H1 (cell line): Measurements from ENCODE around the gene MPST. TPM values are rescaled to one million over a fixed set of nuclear protein-coding genes. Genes with fewer than 3 reads are reported as not detected.

Experiments used
- CTCF ChIA-PET: fragments of 300-600 bp; sonication (Branson Sonifier 250); formaldehyde crosslinking; loops from one replicate; lab custom pipeline; 2021; ENCODE audit not compliant: partially characterized antibody; lab: Charles Lee
- POLR2A ChIA-PET: fragments of 300-600 bp; sonication (Branson Sonifier 250); formaldehyde crosslinking; loops from one replicate; lab custom pipeline; 2021; ENCODE audit warnings: inconsistent platforms; ENCODE audit not compliant: partially characterized antibody; lab: Charles Lee
- DNase-seq, 2 experiments: peaks; one replicate each; pipeline versions ENCODE4 v3.0.0 to v3.0.0-alpha.2; 2010 to 2022; ENCODE audit warnings: low spot score in 2 of 2, low read depth in 1 of 2, mixed read lengths in 1 of 2
- FAIRE-seq: peaks from 2 replicates; lab custom pipeline; 2011; peaks lifted over from hg19 to GRCh38; lab: Jason Lieb, UNC
- H2AFZ ChIP-seq: 2 replicates; pipeline ENCODE4 v1.8.1; 2012; ENCODE audit warnings: low read length, inconsistent platforms
- H2AK5ac ChIP-seq: 2 replicates; pipeline ENCODE4 v1.6.1; 2013; ENCODE audit warnings: low read depth, low read length
- H2BK120ac ChIP-seq: replicated peaks from 2 replicates; pipeline ENCODE3; 2013; ENCODE audit warnings: low read depth, low read length, inconsistent platforms
- H2BK12ac ChIP-seq: 2 replicates; pipeline ENCODE4 v1.6.1; 2013; ENCODE audit warnings: low read depth, low read length
- H2BK15ac ChIP-seq: 2 replicates; pipeline ENCODE4 v1.6.1; 2013; ENCODE audit warnings: low read length
- H2BK20ac ChIP-seq: 2 replicates; pipeline ENCODE4 v1.6.1; 2013; ENCODE audit warnings: low read length
- H2BK5ac ChIP-seq: 2 replicates; pipeline ENCODE4 v1.6.1; 2013; ENCODE audit warnings: low read depth, low read length
- H3K14ac ChIP-seq: 2 replicates; pipeline ENCODE4 v1.6.1; 2013; ENCODE audit warnings: inconsistent platforms; ENCODE audit not compliant: insufficient read length
- H3K18ac ChIP-seq: 2 replicates; pipeline ENCODE4 v1.6.1; 2013; ENCODE audit warnings: low read length; ENCODE audit errors: extremely low read depth
- H3K23ac ChIP-seq: 2 replicates; pipeline ENCODE4 v1.6.1; 2013; ENCODE audit warnings: inconsistent platforms; ENCODE audit not compliant: insufficient read length
- H3K23me2 ChIP-seq: 2 replicates; pipeline ENCODE4 v1.6.1; 2013; ENCODE audit warnings: low read depth, low read length
- H3K27ac ChIP-seq: 2 replicates; pipeline ENCODE4 v1.6.1; 2011; ENCODE audit warnings: low read depth, low read length, inconsistent platforms
- H3K27me3 ChIP-seq, 4 experiments: replicated peaks in 1 of 4; 1 replicate in 1 of 4; 2 replicates in 3 of 4; pipeline versions ENCODE4 v1.6.1 to v1.8.1; 2011 to 2013; ENCODE audit warnings: low read length in 3 of 4, mild to moderate bottlenecking in 3 of 4, inconsistent platforms in 2 of 4, mixed read lengths in 2 of 4, moderate library complexity in 1 of 4; ENCODE audit not compliant: control insufficient read depth in 3 of 4, insufficient read depth in 3 of 4; ENCODE audit errors: extremely low read depth in 1 of 4
- H3K36me3 ChIP-seq, 4 experiments: 2 replicates each; pipeline versions ENCODE4 v1.6.1 to v1.8.1; 2011 to 2013; ENCODE audit warnings: mild to moderate bottlenecking in 4 of 4, low read length in 3 of 4, moderate library complexity in 2 of 4, control low read depth in 1 of 4, inconsistent platforms in 1 of 4; ENCODE audit not compliant: insufficient read depth in 4 of 4, control insufficient read depth in 2 of 4
- H3K4ac ChIP-seq: replicated peaks from 2 replicates; pipeline ENCODE3; 2013; ENCODE audit warnings: low read length, low read depth, mixed read lengths, inconsistent platforms; ENCODE audit not compliant: insufficient read length
- H3K4me1 ChIP-seq, 4 experiments: replicated peaks in 1 of 4; 1 replicate in 1 of 4; 2 replicates in 3 of 4; pipeline versions ENCODE4 v1.6.1 to v1.8.1; 2011 to 2013; ENCODE audit warnings: low read length in 3 of 4, inconsistent platforms in 2 of 4, mixed read lengths in 1 of 4; ENCODE audit not compliant: insufficient read depth in 4 of 4, control insufficient read depth in 3 of 4
- H3K4me2 ChIP-seq, 2 experiments: 2 replicates each; pipeline versions ENCODE4 v1.6.1 to v1.8.1; 2011 to 2013; ENCODE audit warnings: low read depth in 2 of 2, low read length in 2 of 2, control low read depth in 1 of 2, inconsistent platforms in 1 of 2, mild to moderate bottlenecking in 1 of 2; ENCODE audit not compliant: insufficient read depth in 1 of 2
- H3K4me3 ChIP-seq, 4 experiments: fragments of 200-600, 300-600 bp in 1 of 4; sonication (generic), shearing (Covaris generic), sonication (Bioruptor Twin) in 1 of 4; 2 replicates each; pipeline versions ENCODE4 v1.5.1 to v1.8.1; 2011 to 2016; ENCODE audit warnings: low read length in 4 of 4, low read depth in 3 of 4, control low read depth in 2 of 4, inconsistent platforms in 2 of 4, mild to moderate bottlenecking in 2 of 4, mixed read lengths in 1 of 4, moderate library complexity in 1 of 4; ENCODE audit not compliant: insufficient read depth in 2 of 4; ENCODE audit errors: extremely low read depth in 1 of 4
- H3K56ac ChIP-seq: replicated peaks from 2 replicates; pipeline ENCODE3; 2013; ENCODE audit warnings: low read depth, mild to moderate bottlenecking, mixed read lengths, low read length, inconsistent platforms; ENCODE audit not compliant: insufficient read length
- H3K79me1 ChIP-seq: 2 replicates; pipeline ENCODE4 v1.6.1; 2013; ENCODE audit warnings: low read depth, low read length, control low read depth
- H3K79me2 ChIP-seq, 2 experiments: 2 replicates each; pipeline versions ENCODE4 v1.6.1 to v1.8.1; 2012 to 2013; ENCODE audit warnings: low read length in 2 of 2, mild to moderate bottlenecking in 2 of 2, inconsistent platforms in 1 of 2; ENCODE audit not compliant: insufficient read depth in 2 of 2, control insufficient read depth in 1 of 2
- H3K9ac ChIP-seq, 4 experiments: replicated peaks in 1 of 4; 1 replicate in 1 of 4; 2 replicates in 3 of 4; pipeline versions ENCODE4 v1.6.1 to v1.8.1; 2011 to 2013; ENCODE audit warnings: low read depth in 3 of 4, low read length in 3 of 4, control low read depth in 2 of 4, mild to moderate bottlenecking in 2 of 4, moderate library complexity in 2 of 4, inconsistent platforms in 1 of 4; ENCODE audit errors: extremely low read depth in 1 of 4
- H3K9me3 ChIP-seq, 2 experiments: 2 replicates each; pipeline versions ENCODE4 v1.6.1 to v1.8.1; 2012 to 2013; ENCODE audit warnings: mild to moderate bottlenecking in 2 of 2, moderate library complexity in 2 of 2, control low read depth in 1 of 2, inconsistent platforms in 1 of 2, low read depth in 1 of 2, low read length in 1 of 2, mixed read lengths in 1 of 2; ENCODE audit not compliant: insufficient read depth in 2 of 2
- H4K20me1 ChIP-seq, 2 experiments: replicated peaks in 1 of 2; 2 replicates each; pipeline versions ENCODE3 to v1.8.1; 2011 to 2013; ENCODE audit warnings: inconsistent platforms in 2 of 2, low read length in 2 of 2, mild to moderate bottlenecking in 1 of 2; ENCODE audit not compliant: insufficient read depth in 2 of 2, control insufficient read depth in 1 of 2
- H4K5ac ChIP-seq: 2 replicates; pipeline ENCODE4 v1.6.1; 2013; ENCODE audit warnings: low read length, low read depth, mixed read lengths, inconsistent platforms; ENCODE audit not compliant: insufficient read length
- H4K8ac ChIP-seq: 2 replicates; pipeline ENCODE4 v1.8.0; 2013; ENCODE audit warnings: mild to moderate bottlenecking, moderate library complexity, low read length, inconsistent platforms; ENCODE audit not compliant: insufficient read depth; ENCODE audit errors: extremely low read depth
- H4K91ac ChIP-seq: replicated peaks from 2 replicates; pipeline ENCODE3; 2013; ENCODE audit warnings: low read length, mixed read lengths, inconsistent platforms; ENCODE audit not compliant: insufficient read length
- ATF3 ChIP-seq: IDR thresholded peaks from 2 replicates; pipeline ENCODE4 v1.6.1; 2011; ENCODE audit warnings: low read depth, mild to moderate bottlenecking, low read length; ENCODE audit not compliant: insufficient read depth
- EZH2 ChIP-seq: fragments of 200-600 bp; sonication (generic); IDR thresholded peaks from 2 replicates; pipeline ENCODE4 v1.7.1; 2012; ENCODE audit warnings: low read depth, mild to moderate bottlenecking, moderate library complexity, low read length, inconsistent platforms; ENCODE audit not compliant: severe bottlenecking
- GABPA ChIP-seq: IDR thresholded peaks from 2 replicates; pipeline ENCODE4 v1.6.1; 2011; ENCODE audit warnings: mild to moderate bottlenecking, low read length, moderate library complexity, borderline replicate concordance; ENCODE audit not compliant: insufficient read depth
- HDAC6 ChIP-seq: IDR thresholded peaks from one replicate; pipeline ENCODE4 v1.7.1; 2012; ENCODE audit warnings: low read depth, mild to moderate bottlenecking, inconsistent platforms, low read length, moderate library complexity
- KDM1A ChIP-seq: fragments of 200-600, 300-600 bp; sonication (generic); IDR thresholded peaks from 2 replicates; pipeline ENCODE4 v1.7.1; 2016; ENCODE audit warnings: mild to moderate bottlenecking, low read length, borderline replicate concordance
- KDM4A ChIP-seq: IDR thresholded peaks from one replicate; pipeline ENCODE4 v1.7.1; 2012; ENCODE audit warnings: low read depth, mild to moderate bottlenecking, moderate library complexity, low read length, inconsistent platforms; ENCODE audit not compliant: severe bottlenecking
- KDM5A ChIP-seq: fragments of 200-600 bp; IDR thresholded peaks from 2 replicates; pipeline ENCODE4 v1.7.1; 2012; ENCODE audit warnings: mild to moderate bottlenecking, low read length, inconsistent platforms, mixed read lengths
- MAFK ChIP-seq: IDR thresholded peaks from 2 replicates; pipeline ENCODE4 v1.6.1; 2012; ENCODE audit warnings: low read depth, mild to moderate bottlenecking, improper control_type of control experiment, low read length
- SIN3A ChIP-seq, 2 experiments: IDR thresholded peaks in 1 of 2; conservative IDR thresholded peaks in 1 of 2; 2 replicates each; pipeline ENCODE4 v1.6.1; 2011 to 2012; ENCODE audit warnings: low read length in 2 of 2, improper control_type of control experiment in 1 of 2, low read depth in 1 of 2, mild to moderate bottlenecking in 1 of 2
- SP1 ChIP-seq: IDR thresholded peaks from 2 replicates; pipeline ENCODE4 v1.6.1; 2011; ENCODE audit warnings: low read depth, low read length
- TCF12 ChIP-seq: IDR thresholded peaks from 2 replicates; pipeline ENCODE4 v1.6.1; 2011; ENCODE audit warnings: low read depth, mild to moderate bottlenecking, low read length
- TEAD4 ChIP-seq: IDR thresholded peaks from 2 replicates; pipeline ENCODE4 v1.6.1; 2012; ENCODE audit warnings: low read depth, low read length, inconsistent platforms, mixed read lengths
- WGBS, 2 experiments: shearing (Covaris generic) in 1 of 2; methylation state at CpG; one replicate each; pipeline versions ENCODE4 v1.1.6 to v1.1.7; 2013 to 2015; ENCODE audit warnings: low lambda C conversion rate in 2 of 2, mixed read lengths in 2 of 2, inconsistent platforms in 1 of 2, low coverage in 1 of 2, missing lambda C conversion rate in 1 of 2; ENCODE audit not compliant: insufficient replicate concordance in 2 of 2, insufficient coverage in 1 of 2, insufficient read length in 1 of 2; ENCODE audit errors: extremely low coverage in 1 of 2, missing lambda C conversion rate in 1 of 2; 5-methylcytosine and 5-hydroxymethylcytosine counted together
- polyA plus RNA-seq, 7 experiments: library from polyadenylated mRNA; depleted of rRNA in 3 of 7; stranded (reverse) in 5 of 7; unstranded in 2 of 7; fragments of >200 nt in 5 of 7; fragments of 200-250 nt in 2 of 7; gene quantifications; 1 replicate in 5 of 7; 2 replicates in 1 of 7; 4 replicates in 1 of 7; pipeline versions ENCODE4 v1.2.1 to v1.2.3, GENCODE V29; 2011 to 2013; ENCODE audit warnings: missing spikeins in 2 of 7, mixed read lengths in 2 of 7
- total RNA-seq: library from RNA; stranded (reverse); fragmentation: NEBNext Ultra II Directional; extraction: Animal tissue kit (Norgen Biotek cat#: 25700); gene quantifications from 2 replicates; pipeline ENCODE4 v1.2.1, GENCODE V29; 2021

MPST gene
- total and polyA plus RNA-seq, 2 of the 8 experiments (the other 6 are each of a cell fraction or from before 2014, with no cell fraction given): 86.0 to 124 TPM

- FAIRE-seq (no peak), DNase-seq (no peak)
- H3K27me3 ChIP-seq: 0 out of 7 replicates have a peak, but pooled peaks cover 0 to 5% (median 0%) of the 10 kb centered on the region in 4 experiments
- no peak overlapping the region for H2BK20ac ChIP-seq
- H3K18ac ChIP-seq: no peak overlapping the region
- no peak overlapping the region for H3K56ac ChIP-seq
- ChIA-PET CTCF (interaction anchor here (1.0 to 1.7 kb wide), 6 partner anchors 8 to 165 kb away, joined by 3 to 6 read pairs (median 4); no protein-coding TSS in a partner anchor), POLR2A (interaction anchor here (0.6 to 1.8 kb wide), 3 partner anchors 13 to 20 kb away, joined by 3 read pairs; no protein-coding TSS in a partner anchor)
- H3K14ac ChIP-seq: no peak overlapping the region
- H2AK5ac ChIP-seq: no peak overlapping the region
- H3K23ac ChIP-seq: no peak overlapping the region
- H2BK15ac ChIP-seq: no peak overlapping the region
- H4K5ac ChIP-seq: no peak overlapping the region
- no peak overlapping the region for H3K4ac ChIP-seq
- no peak overlapping the region for H2BK120ac ChIP-seq
- no peaks in the 10 kb centered on the region for H3K79me2 ChIP-seq
- H3K4me3 ChIP-seq: no peak overlapping the region
- H4K91ac ChIP-seq: no peak overlapping the region
- H4K20me1 ChIP-seq: no peaks in the 10 kb centered on the region
- H2BK12ac ChIP-seq: peak overlapping the region; percentile 50; the same call in 1 of the 2 replicates
- no peaks in the 10 kb centered on the region for H3K36me3 ChIP-seq
- WGBS, 2 experiments: 93% methylated on average over 11 of the region's 11 CpGs; no CpG with 5 or more reads in 1 of the 2 experiments
- no peak overlapping the region for H3K27ac ChIP-seq
- no peaks in the 10 kb centered on the region for H3K23me2 ChIP-seq
- H2BK5ac ChIP-seq: no peak overlapping the region
- no peak overlapping the region for H2AFZ ChIP-seq
- no peak overlapping the region for H3K4me2 ChIP-seq
- no peak overlapping the region; the same call in 1 of the 2 replicates for H4K8ac ChIP-seq
- peaks cover 0 to 12% (median 5%) of the 10 kb centered on the region in 4 experiments; a peak in 4 of 7 replicates for H3K4me1 ChIP-seq
- no peaks in the 10 kb centered on the region for H3K79me1 ChIP-seq
- no peak overlapping the region for H3K9ac ChIP-seq
- no peaks in the 10 kb centered on the region for H3K9me3 ChIP-seq
- TF ChIP-seq KDM5A: no peak
- TF ChIP-seq EZH2: no peak
- TF ChIP-seq KDM1A: no peak
- TF ChIP-seq KDM4A: no peak
- no peak for TF ChIP-seq TEAD4
- no peak for TF ChIP-seq TCF12
- no peak for TF ChIP-seq GABPA
- no peak for TF ChIP-seq MAFK
- no peak for TF ChIP-seq SIN3A (conservative IDR thresholded peaks at IDR 0.05 in 1 of 2, IDR thresholded peaks at IDR 0.05 in 1 of 2; ENCODE audit: low read depth in 1 of 2, low read length in 2 of 2)
- TF ChIP-seq ATF3: no peak
- no peak for TF ChIP-seq SP1
- no peak for TF ChIP-seq HDAC6
These were observed 17.3 kb downstream of the MPST start for GRCh38 chr22:37036655-37037377.
